Vagina (tissue), 2 donors: ENCODE results near the gene ATPAF2. TPM values are rescaled to one million over a fixed set of nuclear protein-coding genes. Genes with fewer than 3 reads are reported as not detected.

Experiments used
- DNase-seq, 2 donors: peaks; one replicate each; pipeline ENCODE4 v3.0.0-alpha.2; 2017; ENCODE audit errors: extremely low spot score in 2 of 2
- H3K27ac ChIP-seq: fragments of 200-600 bp; sonication (generic); one replicate; pipeline ENCODE4 v1.5.1; 2019
- H3K27me3 ChIP-seq: fragments of 200-600 bp; sonication (generic); one replicate; pipeline ENCODE4 v1.5.1; 2019
- H3K36me3 ChIP-seq, 2 donors: fragments of 200-600 bp; sonication (generic); one replicate each; pipeline ENCODE4 v1.5.1; 2017 to 2019
- H3K4me1 ChIP-seq: fragments of 200-600 bp; sonication (generic); one replicate; pipeline ENCODE4 v1.5.1; 2019
- H3K4me3 ChIP-seq, 2 donors: fragments of 200-600 bp; sonication (generic); 1 replicate in 1 of 2; 2 replicates in 1 of 2; pipeline ENCODE4 v1.5.1; 2016 to 2019
- H3K9me3 ChIP-seq: fragments of 200-600 bp; sonication (generic); one replicate; pipeline ENCODE4 v1.5.1; 2019
- POLR2A ChIP-seq, 2 donors: fragments of 450-650 bp; IDR thresholded peaks; one replicate each; pipeline ENCODE4 v1.6.1; 2017; ENCODE audit warnings: antibody characterized with exemption in 2 of 2, mild to moderate bottlenecking in 2 of 2, moderate library complexity in 2 of 2
- POLR2AphosphoS5 ChIP-seq, 2 donors: sonication (generic); formaldehyde crosslinking; IDR thresholded peaks; one replicate each; pipeline ENCODE4 v1.9.0; 2017; ENCODE audit warnings: antibody characterized with exemption in 2 of 2, mild to moderate bottlenecking in 2 of 2, low read depth in 1 of 2; ENCODE audit not compliant: insufficient read depth in 1 of 2
- intact Hi-C: fragments of 100-400 bp; cut with DNase I; formaldehyde crosslinking; loops from one replicate; pipeline ENCODE4 v1.15.1; 2023
- total RNA-seq: library from RNA; depleted of rRNA; stranded (reverse); fragments of >200 nt; gene quantifications from one replicate; pipeline ENCODE4 v1.2.3, GENCODE V29; 2016
- TF ChIP-seq, protein P1 (sequence below), 3 experiments: fragments of 450-650 bp in 2 of 3; fragments of 200-600 bp in 1 of 3; sonication (generic) in 1 of 3; IDR thresholded peaks; one replicate each; pipeline ENCODE4 v1.5.1; 2017 to 2019; ENCODE audit warnings: antibody characterized with exemption in 3 of 3, mild to moderate bottlenecking in 2 of 3, moderate library complexity in 2 of 3

The ATPAF2 gene
- total RNA-seq, 1 donor from 2014 or later = 15.5 TPM

DNA sequence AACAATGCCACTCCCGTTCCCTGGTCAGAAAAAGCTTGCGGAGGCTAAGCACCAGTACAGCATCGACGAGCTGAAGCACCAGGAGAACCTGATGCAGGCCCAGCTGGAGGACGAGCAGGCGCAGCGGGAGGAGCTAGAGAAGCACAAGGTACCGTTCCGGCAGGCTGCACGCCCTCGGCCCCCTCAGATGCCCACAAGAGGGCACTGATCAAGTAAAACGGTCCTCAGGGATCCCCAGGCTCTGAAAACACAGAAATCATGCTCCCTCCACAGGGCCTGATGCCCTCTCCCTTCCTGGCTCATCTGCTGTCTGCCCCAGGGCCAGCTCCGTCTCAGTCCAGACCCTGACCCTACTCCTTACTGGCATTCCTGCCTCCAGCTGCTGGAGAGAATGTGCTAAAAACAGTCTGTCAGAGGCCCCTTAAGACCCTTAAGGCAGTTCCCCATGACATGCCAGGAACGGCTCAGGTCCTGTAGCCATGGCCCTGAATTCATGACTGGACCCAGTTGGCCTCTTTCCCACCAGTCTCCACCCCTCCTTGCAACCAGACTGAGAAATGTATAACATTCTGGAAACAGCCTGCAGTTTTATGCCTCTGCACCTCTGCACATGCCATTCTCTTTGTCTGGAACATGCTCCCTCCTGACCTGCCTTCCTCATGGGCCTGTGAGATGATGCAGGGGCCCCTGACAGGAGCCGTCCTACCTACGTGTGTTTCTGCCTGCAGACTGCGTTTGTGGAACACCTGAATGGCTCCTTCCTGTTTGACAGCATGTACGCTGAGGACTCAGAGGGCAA, 44.5 kb downstream of the ATPAF2 start:
- no peak overlapping the region for H3K27ac ChIP-seq

DNA sequence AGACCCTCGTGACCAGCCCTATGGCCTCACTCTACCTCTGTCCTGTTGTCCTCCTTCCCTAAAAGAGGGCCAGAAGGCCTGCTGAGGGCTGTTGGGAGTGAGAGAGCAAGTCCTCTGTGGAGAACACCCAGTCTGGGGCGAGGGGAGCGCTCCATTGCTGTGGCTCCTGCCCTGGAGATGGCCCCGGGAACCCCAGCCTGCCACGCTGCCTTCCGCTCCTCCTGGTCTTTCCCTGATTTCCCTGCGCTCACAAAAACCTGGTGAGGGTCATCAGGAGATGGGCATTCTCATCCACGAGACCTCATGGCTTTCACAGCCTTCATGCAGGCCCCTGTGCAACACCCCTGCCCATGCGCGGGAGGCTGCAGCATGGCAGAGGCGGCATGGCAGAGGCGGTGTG, 45.1 kb downstream of the ATPAF2 start:
- Histone ChIP-seq H3K27ac (no peak overlapping the region), H3K4me3 (no peak overlapping the region), H3K27me3 (no peaks in the 10 kb centered on the region), H3K9me3 (no peaks in the 10 kb centered on the region), H3K4me1 (peaks cover 8% of the 10 kb centered on the region), H3K36me3 (no peaks in the 10 kb centered on the region)
- intact Hi-C loops = no loop called here
- DNase-seq = no peak
- TF ChIP-seq POLR2AphosphoS5 (IDR thresholded peaks at IDR 0.05; ENCODE audit: insufficient read depth in 1 of 2, low read depth in 1 of 2) (no peak), POLR2A (IDR thresholded peaks at IDR 0.05) (no peak)
- TF ChIP-seq, protein P1, sequence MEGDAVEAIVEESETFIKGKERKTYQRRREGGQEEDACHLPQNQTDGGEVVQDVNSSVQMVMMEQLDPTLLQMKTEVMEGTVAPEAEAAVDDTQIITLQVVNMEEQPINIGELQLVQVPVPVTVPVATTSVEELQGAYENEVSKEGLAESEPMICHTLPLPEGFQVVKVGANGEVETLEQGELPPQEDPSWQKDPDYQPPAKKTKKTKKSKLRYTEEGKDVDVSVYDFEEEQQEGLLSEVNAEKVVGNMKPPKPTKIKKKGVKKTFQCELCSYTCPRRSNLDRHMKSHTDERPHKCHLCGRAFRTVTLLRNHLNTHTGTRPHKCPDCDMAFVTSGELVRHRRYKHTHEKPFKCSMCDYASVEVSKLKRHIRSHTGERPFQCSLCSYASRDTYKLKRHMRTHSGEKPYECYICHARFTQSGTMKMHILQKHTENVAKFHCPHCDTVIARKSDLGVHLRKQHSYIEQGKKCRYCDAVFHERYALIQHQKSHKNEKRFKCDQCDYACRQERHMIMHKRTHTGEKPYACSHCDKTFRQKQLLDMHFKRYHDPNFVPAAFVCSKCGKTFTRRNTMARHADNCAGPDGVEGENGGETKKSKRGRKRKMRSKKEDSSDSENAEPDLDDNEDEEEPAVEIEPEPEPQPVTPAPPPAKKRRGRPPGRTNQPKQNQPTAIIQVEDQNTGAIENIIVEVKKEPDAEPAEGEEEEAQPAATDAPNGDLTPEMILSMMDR (IDR thresholded peaks at IDR 0.05) = no peak

More for the DNA sequence above, 44.5 kb downstream of the ATPAF2 start:
- TF ChIP-seq POLR2A (IDR thresholded peaks at IDR 0.05) = no peak
- TF ChIP-seq, protein P1 (IDR thresholded peaks at IDR 0.05) = no peak
- DNase-seq = no peak
- H3K27me3 ChIP-seq = no peaks in the 10 kb centered on the region
- H3K36me3 ChIP-seq = no peaks in the 10 kb centered on the region
- intact Hi-C loops = no loop called here
- H3K4me3 ChIP-seq = no peak overlapping the region
- H3K9me3 ChIP-seq = no peaks in the 10 kb centered on the region
- H3K4me1 ChIP-seq = peaks cover 8% of the 10 kb centered on the region

DNA sequence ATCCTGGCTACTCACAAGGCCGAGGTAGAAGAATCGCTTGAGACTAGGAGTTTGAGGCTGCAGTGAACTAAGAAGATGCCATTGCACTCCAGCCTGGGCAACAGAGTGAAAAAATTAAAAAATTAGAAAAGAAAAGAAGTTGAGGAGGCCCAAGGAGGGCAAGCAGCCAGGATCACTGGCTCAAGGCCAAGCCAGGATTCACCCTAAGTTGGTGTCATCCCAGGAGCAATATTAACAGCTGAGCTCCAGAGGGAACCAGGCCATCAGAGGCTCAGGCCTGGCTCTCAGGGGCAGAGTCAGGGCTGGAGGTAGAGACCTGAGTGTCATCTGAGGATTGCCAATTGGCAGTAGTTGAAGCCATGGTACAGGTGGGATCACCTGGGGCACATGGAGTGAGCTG, 45.6 kb downstream of the ATPAF2 start:
- no peak for TF ChIP-seq POLR2AphosphoS5 (IDR thresholded peaks at IDR 0.05; ENCODE audit: insufficient read depth in 1 of 2, low read depth in 1 of 2)
- no peak for TF ChIP-seq POLR2A (IDR thresholded peaks at IDR 0.05)
- TF ChIP-seq, protein P1 (IDR thresholded peaks at IDR 0.05) = no peak
- Histone ChIP-seq H3K9me3 (no peaks in the 10 kb centered on the region), H3K36me3 (no peaks in the 10 kb centered on the region), H3K27me3 (no peaks in the 10 kb centered on the region), H3K4me1 (peaks cover 8% of the 10 kb centered on the region), H3K27ac (no peak overlapping the region), H3K4me3 (no peak overlapping the region)
- no peak for DNase-seq
- intact Hi-C loops = no loop called here

DNA sequence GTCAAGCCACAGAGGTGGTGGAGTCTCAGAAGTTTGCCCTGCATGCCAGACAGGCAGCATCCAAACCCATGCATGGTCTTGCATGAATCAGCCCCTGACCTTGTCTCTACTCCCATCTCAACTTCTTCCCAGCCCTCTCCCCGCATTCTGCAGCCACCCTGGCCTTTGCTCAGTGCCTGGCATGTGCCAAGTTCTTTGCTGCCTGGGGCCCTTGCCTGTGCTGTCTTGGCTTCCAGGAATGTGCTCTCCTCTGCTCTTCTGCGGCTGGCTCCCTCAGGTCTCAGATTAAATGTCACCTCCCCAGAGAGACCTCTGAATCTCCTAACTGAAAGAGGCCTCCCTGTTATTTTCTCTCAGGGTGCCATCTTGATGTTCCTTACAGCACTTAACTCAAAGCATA, 48.7 kb downstream of the ATPAF2 start:
- no peaks in the 10 kb centered on the region for H3K27me3 ChIP-seq
- intact Hi-C loops = no loop called here
- no peak overlapping the region for H3K4me3 ChIP-seq
- H3K4me1 ChIP-seq = peaks cover 8% of the 10 kb centered on the region
- no peak for DNase-seq
- H3K9me3 ChIP-seq = no peaks in the 10 kb centered on the region
- TF ChIP-seq, protein P1 (IDR thresholded peaks at IDR 0.05) = no peak
- H3K36me3 ChIP-seq = no peaks in the 10 kb centered on the region
- no peak overlapping the region for H3K27ac ChIP-seq

DNA sequence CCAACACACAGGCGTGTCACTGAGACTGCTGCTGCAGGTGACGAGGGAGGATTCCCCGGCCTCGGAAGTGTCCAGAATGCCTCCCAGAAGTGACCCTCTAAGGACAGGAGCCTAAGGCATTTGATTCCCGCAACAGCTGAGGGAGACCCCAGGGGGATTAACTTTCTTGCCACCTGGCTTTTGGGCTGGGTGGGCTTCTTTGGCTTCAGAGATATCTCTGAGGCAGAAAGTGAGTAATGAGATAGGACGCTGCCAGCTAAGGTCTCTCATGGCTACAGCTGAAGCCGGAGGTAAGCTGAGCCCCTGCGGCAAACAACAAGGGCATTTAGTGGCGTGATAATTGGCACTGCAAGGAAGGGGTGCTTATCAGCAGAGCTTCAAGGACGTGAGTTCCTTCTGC, 49.4 kb downstream of the ATPAF2 start:
- TF ChIP-seq POLR2AphosphoS5 (IDR thresholded peaks at IDR 0.05; ENCODE audit: insufficient read depth in 1 of 2, low read depth in 1 of 2) = no peak
- TF ChIP-seq, protein P1 (IDR thresholded peaks at IDR 0.05) = no peak
- no peak for TF ChIP-seq POLR2A (IDR thresholded peaks at IDR 0.05)
- no peak overlapping the region for H3K27ac ChIP-seq

More for the DNA sequence above, 49.4 kb downstream of the ATPAF2 start:
- H3K4me3 ChIP-seq = no peak overlapping the region
- no peak for DNase-seq
- H3K4me1 ChIP-seq = peaks cover 6% of the 10 kb centered on the region
- intact Hi-C loops = no loop called here
- no peaks in the 10 kb centered on the region for H3K36me3 ChIP-seq
- no peaks in the 10 kb centered on the region for H3K9me3 ChIP-seq
- H3K27me3 ChIP-seq = no peaks in the 10 kb centered on the region
